HL-60/S4 (cell line): Measurements from ENCODE around the gene RIOX2.
"Not testable (repeated sequence)": the region's sequence is repeated elsewhere in the genome, so short reads cannot be mapped to it uniquely, and the experiment has no call there.

Experiments used
- in situ Hi-C: fragments of 300-500 bp; cut with MboI; formaldehyde crosslinking; loops from 2 replicates; pipeline ENCODE4 v1.14.3; 2022; ENCODE audit warnings: low sequenced_read_pairs

Gene RIOX2

GRCh38 chr3:97971679-97972567 lies at the start of gene RIOX2:
Gene RIOX2 (minus strand): TSS chr3:97972431. CDS start chr3:97967593, 4,838 bp downstream.
- in situ Hi-C loops, result no loop called here

DNA sequence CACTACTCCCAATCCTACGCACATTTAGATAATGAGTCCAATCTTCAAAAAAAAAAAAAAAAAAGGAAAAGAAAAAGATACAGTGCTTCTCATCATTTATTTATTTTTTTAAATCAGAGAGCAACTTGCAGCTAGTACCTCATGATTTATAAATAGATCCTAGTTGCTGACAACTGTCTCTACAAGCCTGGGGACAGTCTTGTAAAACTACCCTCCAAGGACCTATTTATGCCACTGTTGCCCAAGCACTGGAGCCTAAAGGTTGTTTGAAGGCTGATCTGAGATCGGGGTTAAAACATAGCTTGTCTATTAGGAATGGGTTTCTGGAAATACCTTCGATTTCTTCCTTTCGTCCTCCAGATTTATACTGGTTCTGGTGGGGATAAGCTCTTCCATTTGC lies 48.2 kb upstream of the RIOX2 start:
- in situ Hi-C loops, result loop anchor here (10.0 kb wide), 1 partner anchor 226 kb away; no protein-coding TSS in a partner anchor

DNA sequence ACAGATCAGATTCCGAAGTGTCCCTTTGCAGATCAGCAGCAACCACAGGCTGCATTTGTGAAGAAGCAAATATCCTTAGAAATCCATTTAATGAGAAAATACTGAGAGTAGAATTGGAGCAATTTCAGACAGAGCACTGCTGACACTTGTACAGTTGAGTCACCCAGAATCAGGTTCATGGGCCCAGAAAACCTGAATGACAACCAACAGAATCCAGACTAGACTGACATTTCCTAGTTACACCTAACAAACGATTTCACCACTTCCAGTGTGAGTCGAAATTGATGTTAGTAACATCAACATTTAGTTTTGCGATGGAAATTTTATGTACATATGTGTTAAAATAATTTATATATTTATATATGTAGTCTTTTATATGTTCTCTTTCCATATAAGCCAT lies 46.1 kb upstream of the RIOX2 start:
- in situ Hi-C loops, result no loop called here

- in situ Hi-C loops, result no loop called here
Observed at GRCh38 chr3:98014268-98014585, 42.0 kb upstream of the RIOX2 start.

DNA sequence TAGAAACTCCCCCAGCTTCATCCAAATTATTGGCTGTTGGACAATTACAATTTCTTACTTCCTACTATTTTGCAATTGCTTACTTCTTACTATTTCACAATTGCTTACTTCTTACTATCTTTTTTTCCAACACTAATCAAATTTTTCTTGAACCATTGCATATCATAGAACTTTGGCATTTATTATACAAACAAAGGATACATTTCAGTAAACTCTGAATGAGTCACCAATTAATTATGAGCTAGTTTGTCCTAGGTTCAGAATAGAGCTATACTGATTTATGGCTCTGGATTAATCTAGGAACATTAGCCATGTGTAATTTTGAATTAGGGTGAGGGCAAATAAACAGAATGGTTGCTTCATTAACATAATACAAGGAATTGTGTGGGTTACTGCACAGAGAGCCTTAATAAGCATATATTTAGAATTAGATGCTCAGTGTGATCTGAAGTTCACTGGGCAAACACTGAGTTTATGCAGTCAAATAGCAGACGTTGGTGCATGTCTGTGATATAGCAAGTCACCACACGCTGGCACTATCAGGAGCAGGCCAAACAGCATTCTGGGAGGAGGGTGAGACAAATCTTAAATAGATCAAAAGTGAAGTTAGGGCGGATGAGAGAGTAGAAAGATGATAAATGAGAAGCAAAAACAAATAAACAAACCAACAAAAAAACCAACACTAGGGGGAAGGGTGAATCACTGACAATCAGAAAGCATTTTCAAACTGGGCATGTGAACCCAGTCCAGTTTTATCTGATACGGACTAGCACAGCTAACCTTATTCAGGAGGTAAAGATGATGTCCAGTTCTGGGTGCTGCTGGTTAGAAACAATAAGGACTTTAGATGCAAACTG lies 41.4 kb upstream of the RIOX2 start:
- in situ Hi-C loops, result no loop called here

DNA sequence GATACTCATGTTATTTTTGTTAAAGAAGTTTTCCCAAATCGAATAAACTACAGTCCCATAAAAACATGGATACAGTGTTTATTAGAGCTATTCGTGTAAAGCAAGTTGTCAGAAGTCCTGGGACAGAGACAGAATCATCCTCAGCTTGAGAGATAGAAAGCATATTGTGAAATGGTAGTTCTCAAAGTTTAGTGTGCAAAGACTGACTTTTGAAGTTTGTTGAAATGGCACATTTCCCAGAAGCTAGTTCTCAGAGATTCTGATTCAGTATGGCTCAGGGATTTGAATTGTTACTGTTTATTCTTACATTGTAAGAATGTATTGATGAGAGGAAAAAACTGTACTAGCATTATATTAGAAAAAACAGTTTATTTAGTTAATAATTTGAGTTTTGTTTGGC lies 40.7 kb upstream of the RIOX2 start:
- in situ Hi-C loops, result no loop called here

DNA sequence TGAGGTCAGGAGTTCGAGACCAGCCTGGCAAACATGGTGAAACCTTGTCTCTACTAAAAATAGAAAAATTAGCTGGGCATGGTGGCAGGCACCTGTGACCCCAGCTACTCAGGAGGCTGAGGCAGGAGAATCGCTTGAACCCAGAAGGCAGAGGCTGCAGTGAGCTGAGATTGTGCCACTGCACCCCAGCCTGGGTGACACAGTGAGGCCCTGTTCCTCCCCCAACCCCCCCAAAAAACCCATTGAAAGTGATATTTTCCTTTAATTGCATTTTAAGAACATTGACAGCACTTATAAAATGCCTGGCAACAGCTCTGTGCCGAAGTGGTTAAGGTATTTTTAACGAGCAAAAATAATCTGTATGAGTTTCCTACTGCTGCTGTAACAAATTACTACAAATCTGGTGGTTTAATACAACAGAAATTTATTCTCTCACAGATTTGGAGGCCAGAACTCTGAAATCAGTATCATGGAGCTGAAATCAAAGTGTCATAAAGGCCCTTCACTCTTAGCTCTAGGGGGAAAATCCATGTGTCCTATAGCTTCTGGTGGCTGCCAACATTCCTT lies 38.7 kb upstream of the RIOX2 start:
- in situ Hi-C loops, result not testable (repeated sequence)

DNA sequence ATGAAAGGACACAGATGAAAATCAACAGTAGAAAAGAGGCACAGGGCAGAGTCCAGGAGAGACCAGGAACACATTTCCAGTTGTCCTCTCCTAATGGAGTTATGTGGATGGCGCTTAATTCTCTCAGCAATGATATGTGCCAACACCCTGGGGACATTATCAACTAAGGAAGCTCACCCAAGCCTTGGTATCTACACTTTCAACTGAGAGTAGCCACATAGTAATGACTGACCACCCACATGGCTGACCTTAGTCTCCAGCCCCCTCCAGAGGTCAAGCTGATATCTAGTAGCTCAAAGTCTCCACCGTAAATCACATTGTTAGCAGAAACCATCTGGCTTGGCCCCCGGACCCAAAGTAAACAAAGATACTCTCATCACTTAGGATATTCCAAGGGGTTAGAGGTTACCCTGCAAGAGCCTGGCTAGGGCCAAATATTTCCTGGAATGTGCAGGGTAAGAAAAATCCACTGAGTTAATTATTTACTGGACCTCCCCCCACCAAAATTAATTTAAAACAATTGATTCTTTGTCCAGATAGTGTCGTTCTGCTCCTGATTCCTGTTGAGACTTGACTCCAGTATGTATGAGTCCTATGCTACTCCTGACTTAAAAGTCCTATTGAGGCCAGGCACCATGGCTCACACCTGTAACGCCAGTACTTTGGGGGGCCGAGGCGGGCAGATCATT lies 38.1 kb upstream of the RIOX2 start:
- in situ Hi-C loops, result no loop called here

GRCh38 chr3:98008855-98009254 lies 36.6 kb upstream of the RIOX2 start:
- in situ Hi-C loops, result no loop called here

- in situ Hi-C loops, result no loop called here
Observed at GRCh38 chr3:98005438-98005837, 33.2 kb upstream of the RIOX2 start.

DNA sequence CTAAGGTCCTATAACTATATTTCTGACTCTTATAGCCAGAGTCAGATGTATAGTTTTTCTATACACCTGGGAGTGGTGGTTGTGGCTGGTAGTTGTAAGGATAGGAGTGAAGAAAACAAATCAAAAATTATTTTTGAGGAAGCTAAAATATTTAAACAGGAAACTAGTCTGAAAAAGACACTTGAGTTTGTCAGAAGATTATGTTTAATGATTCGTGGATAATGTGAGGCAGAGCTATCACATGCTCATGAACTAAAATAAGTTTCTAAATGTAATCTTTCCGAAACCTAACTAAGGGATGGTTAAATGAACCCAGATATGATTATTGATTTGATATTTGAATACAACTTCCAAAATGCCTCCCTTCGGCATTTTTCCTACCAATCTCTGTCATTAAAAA lies 32.5 kb upstream of the RIOX2 start:
- in situ Hi-C loops, result no loop called here

DNA sequence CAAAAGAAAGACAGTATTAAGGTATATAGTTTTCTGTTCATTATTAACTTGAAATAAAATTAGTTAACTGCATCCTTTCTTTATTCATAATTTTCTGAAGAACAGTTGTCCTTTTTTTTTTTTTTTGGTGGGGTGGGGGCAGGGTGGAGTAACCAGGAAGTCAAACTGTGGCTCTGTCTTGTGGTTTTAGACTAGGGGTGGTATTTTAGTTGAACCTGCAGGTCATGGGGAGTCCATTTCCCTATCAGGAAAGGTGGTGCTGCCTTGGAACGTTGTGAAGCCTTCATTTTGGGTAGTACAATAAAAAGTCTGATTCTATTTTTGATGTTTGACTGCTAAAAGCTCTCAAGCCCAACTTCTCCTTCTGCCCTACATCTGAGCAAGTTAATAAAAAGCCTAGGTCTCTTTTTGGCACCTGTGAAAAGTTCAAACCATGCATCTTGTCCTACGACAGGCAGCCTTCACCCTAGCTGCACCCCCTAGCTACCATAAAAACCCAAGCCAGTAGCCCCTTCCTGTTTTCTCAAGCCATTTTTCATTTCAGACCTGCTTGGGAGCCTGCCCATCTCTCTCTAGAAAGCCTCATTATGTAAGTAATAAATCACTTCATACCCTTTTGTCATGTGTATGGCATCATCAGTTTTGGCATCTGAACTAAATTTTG lies 31.2 kb upstream of the RIOX2 start:
- in situ Hi-C loops, result no loop called here

GRCh38 chr3:98002717-98003116 lies 30.5 kb upstream of the RIOX2 start:
- in situ Hi-C loops, result no loop called here

DNA sequence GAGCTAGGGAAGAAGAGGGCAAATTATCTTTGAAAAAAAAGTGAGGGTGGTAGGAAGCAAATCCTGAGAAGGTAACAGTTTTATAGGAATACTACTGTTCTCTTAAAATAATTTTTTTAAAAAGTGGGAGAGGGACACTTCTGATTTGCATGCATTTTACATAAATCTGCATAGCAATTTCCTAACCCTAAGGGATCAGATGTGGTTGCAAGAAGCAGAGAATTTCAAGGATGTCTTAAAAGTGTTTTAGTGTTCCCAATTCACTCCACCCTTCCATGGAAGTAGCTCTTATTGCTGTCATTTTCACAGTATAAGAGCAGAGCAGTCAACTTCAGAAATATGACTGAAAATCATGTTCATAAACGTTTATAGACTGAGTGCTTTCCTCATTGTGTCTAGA lies 27.8 kb upstream of the RIOX2 start:
- in situ Hi-C loops, result no loop called here

- in situ Hi-C loops, result no loop called here
Observed at GRCh38 chr3:97999103-97999502, 26.9 kb upstream of the RIOX2 start.

DNA sequence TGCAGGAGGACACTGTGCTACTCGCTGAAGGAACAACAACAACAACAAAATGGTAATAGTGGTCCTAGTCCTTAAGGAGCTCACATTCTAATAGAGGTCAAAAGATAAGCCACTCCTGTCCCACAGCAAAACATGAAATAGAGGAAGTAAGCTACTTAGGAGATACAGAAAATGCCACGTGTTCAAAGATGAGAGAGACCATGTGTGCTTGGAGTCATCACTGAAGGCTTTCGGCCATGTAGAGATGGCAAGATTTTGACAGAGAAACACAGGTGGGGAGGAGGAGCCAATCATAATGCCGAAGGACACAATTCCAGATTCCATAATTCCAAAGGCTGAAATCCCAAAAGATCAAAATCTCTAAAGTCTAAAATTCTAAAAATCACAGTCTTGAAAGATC lies 24.8 kb upstream of the RIOX2 start:
- in situ Hi-C loops, result no loop called here

- in situ Hi-C loops, result no loop called here
Observed at GRCh38 chr3:97994328-97994945, 22.2 kb upstream of the RIOX2 start.

DNA sequence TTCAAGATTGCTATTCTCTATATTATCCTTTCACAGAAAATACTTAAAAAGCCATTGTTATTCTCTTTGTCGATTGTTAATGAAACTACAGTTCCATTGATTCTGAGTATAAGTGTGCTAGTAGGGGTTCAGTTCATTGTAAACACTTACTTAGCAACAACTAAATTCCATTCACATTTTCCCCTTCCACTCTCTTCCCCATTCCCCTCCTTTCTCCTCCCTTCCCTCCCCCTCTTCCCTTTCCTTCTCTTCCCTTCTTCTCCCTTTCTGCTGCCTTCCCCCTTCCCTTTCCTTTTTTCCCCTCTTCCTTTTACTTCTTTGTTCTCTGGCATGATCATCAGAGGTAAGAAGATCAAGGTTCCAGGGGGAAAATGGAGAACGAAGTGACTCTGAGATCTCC lies 21.3 kb upstream of the RIOX2 start:
- in situ Hi-C loops, result no loop called here

GRCh38 chr3:97992547-97993173 lies 20.4 kb upstream of the RIOX2 start:
- in situ Hi-C loops, result no loop called here

DNA sequence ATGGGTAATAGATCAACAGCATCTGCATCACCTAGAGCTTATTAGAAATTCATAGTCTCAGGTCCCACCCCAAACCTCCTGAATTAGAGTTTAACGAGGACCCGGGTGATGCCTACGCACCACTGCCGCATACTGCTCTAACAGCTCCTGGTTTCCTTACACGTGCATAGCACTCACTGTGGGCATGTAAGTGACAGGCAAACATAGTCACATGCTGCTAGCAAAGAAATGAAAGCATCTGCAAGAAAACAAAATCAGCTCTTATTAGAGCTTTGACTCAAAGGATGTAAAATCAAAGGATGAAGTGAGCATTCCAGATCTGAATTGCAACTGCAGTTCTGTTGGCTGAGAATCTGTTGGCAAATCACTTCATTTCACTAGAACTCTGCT lies 19.1 kb upstream of the RIOX2 start:
- in situ Hi-C loops, result no loop called here
